Right lung (tissue), 5 donors: ENCODE data around the gene RPE. TPM values are rescaled to one million over a fixed set of nuclear protein-coding genes. Genes with fewer than 3 reads are reported as not detected.

Experiments used
- DNase-seq, 2 donors: peaks; one replicate each; pipeline ENCODE4 v3.0.0-alpha.2; 2013
- polyA plus RNA-seq, 5 donors: library from polyadenylated mRNA; unstranded; fragments of 120-200 nt; gene quantifications; one replicate each; pipeline versions ENCODE4 v1.2.1 to v1.2.3, GENCODE V29; 2013; ENCODE audit warnings: inconsistent platforms in 1 of 5, low replicate concordance in 1 of 5; ENCODE audit not compliant: insufficient read length in 5 of 5, insufficient read depth in 1 of 5

Gene RPE
- polyA plus RNA-seq, 5 donors: 44.1 to 65.4 (median 60.5) TPM

GRCh38 chr2:209993968-209994367, 8.5 kb upstream of the RPE start:
- no peak for DNase-seq

GRCh38 chr2:209998596-209998995, 3.8 kb upstream of the RPE start:
- no peak for DNase-seq

DNA sequence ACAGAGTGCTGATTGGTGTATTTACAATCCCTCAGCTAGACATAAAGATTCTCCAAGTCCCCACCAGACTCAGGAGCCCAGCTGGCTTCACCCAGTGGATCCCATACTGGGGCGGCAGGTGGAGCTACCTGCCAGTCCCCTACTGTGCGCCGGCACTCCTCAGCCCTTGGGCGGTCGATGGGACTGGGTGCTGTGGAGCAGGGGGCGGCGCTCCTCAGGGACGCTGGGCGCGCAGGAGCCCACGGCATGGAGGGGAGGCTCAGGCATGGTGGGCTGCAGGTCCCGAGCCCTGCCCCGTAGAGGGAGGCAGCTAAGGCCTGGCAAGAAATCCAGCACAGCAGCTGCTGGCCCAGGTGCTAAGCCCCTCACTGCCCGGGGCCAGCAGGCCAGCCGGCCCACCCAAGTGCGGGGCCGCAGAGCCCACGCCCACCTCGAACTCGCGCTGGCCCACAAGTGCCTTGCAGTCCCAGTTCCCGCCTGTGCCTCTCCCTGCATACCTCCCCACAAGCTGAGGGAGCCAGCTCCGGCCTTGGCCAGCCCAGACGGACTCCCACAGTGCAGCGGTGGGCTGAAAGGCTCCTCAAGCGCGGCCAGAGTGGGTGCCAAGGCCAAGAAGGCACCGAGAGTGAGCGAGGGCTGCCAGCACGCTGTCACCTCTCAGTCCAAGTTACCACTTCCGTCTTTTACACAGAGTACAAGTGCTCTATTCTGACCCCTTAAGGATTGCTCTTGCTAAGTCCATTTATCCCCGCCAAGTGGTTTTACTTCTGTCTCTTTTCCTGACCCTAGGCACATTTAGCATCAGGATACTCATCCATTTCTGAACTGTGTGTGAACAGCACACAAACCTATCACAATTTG, 1.7 kb upstream of the RPE start:
- no peak for DNase-seq

DNA sequence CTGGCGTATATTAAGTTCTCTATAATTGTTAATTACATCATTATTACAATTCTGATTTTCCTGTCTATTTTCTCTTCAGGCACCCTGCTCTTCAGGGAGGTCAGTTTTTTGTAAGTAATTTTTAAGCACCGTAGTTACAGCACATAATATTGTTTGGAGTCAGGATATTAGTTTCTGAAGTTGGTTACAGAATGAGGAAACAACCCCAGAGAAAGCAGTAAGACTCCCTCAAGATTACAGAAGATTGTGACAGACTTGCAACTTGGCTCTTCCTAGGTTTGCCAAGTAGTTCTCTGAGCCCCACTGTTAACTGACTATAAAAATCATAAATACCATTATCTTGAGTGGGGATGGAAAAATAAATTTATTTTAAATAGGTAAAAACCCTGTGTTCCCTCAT, 921 bp downstream of the RPE start:
- DNase-seq: no peak

- no peak for DNase-seq
Measured at GRCh38 chr2:210004881-210005280, 2.4 kb downstream of the RPE start.

DNA sequence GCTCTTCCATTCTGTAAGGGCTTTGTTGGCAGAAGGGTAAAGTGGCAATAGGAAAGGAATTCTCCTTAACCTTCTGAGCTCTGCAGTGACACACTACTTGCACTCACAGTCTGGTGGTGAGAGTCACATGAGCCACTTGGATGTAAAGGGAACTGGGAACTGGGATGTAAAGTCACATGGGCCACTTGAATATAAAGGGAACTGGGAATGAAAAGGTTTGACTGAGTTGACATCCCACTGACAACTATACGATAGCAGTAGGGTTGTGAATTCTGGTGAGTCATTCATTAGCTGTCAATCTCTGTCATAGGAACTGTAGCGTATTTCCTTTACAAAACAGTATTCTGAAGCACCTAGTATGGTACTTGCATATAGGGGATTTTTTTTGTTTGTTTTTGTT, 5.5 kb downstream of the RPE start:
- no peak for DNase-seq

- no peak for DNase-seq
Measured at GRCh38 chr2:210009126-210009525, 6.7 kb downstream of the RPE start.

- DNase-seq: no peak
Measured at GRCh38 chr2:210009896-210010295, 7.5 kb downstream of the RPE start.

DNA sequence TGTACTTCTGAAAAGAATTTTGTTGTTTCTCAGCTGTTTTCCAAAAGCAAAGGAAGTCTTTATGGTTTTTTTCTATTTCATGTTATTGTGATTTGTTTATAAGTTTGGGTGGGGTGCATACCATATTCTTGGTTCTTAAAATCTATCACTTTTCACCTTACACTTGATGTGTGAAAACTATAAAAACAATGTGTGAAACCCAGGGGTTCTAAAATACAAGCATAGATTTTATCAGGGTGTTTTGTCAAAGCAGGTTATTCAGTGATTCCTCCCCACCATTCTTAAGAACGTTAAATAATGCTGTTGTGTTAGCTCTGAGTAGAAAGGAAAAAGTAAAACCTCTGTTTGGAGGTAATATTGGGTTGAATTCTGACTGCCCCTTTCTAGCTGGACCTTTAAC, 17.7 kb downstream of the RPE start:
- DNase-seq: no peak

DNA sequence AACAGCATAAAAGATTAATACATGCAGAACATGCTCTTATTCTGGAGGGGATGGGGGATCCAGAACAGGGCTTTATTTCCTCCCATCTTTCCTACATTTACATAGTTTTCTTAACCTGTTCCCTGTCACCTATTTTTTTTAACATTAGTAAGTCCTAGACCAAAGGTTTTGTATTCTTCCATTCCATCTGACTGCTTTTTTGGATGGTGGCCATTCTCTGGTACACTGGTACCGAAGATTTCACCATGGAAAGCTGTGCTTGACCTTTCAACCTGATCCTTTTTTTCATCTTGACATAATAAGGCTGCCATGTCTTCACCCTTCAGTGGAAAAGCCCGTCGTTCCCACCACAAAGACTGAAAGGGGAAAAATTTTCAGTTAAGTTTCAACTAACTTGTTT, 20.4 kb downstream of the RPE start:
- no peak for DNase-seq

- no peak for DNase-seq
Measured at GRCh38 chr2:210027608-210028007, 25.2 kb downstream of the RPE start.

- no peak for DNase-seq
Measured at GRCh38 chr2:210028178-210028577, 25.7 kb downstream of the RPE start.

DNA sequence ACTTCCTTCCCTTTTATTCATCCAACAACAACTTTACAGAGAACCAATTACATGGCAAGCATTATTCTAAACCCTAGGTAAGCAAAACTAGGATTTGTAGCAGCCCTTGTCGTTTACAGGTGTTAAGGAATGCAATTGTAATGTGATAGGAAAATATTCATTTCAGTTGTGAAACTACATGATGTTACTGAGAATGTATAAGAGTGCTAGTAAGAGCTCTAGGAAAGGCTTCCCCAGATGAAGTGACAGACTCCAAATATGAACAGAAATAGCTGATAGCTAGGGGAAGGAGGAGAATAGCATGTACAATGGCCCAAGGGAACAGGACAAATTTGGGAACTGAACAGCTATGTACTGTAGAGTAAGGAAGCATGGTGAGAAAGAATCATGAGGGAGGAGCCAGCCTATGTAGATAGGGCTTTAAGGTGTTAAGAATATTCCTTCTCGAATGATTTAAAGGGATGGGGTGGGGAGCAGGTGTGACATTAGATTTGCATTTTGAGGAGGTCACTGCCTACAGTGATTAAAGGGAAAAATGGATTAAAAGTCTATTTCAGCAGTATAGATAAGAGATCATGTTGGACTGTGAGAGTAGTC, 31.7 kb downstream of the RPE start:
- no peak for DNase-seq

GRCh38 chr2:210035679-210036078, 33.2 kb downstream of the RPE start:
- no peak for DNase-seq

- no peak for DNase-seq
Measured at GRCh38 chr2:210038078-210038477, 35.6 kb downstream of the RPE start.

DNA sequence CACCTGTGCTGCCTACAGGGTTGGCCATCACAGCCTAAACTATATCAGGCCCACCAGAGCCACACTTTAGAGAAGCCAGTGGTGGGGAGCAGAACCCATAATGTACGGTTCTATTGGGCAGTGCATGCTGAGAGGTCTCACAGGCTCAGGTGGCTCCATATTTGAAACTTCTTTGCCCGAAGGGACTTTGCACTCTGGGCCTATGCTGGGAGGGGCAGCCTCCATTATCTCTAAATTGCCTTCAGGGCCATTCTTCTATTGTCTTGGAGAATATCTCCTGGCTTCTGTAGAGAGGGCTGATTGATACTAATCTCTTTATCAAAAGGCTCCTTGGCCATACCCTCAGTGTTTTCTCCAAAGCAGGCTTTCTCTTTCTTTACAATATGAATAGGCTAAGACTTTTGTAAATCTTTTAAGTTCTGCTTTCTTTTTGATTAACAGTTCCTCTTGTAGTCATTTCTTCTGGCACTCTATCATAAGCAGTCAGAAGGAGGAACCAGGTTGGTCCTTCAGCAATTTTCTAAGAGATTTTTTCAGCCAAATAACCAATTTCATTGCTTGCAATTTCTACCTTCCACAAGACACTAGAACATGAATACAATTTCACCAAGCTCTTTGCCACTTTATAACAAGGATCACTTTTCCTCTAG, 44.5 kb downstream of the RPE start:
- DNase-seq: no peak

DNA sequence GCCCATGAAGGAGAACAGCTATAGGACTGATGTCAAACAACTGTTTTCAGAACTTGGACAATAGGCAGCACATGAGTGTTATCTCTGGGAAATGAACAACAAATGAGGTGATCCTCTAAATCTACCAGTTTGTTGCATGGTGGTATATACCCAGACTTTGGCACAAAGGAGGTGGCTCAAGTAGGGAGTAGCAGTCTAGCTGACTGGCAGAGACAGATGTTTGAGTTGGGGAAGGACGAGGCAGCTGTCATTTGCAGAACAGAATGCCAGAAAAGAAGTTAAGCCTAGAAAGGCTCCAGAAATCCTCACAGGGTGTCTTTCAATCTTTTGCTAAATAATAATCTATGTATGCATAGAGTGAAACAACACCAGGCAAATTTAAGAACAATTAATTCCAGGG, 47.4 kb downstream of the RPE start:
- peak in 1 of 2 donors; percentile 5 for DNase-seq

DNA sequence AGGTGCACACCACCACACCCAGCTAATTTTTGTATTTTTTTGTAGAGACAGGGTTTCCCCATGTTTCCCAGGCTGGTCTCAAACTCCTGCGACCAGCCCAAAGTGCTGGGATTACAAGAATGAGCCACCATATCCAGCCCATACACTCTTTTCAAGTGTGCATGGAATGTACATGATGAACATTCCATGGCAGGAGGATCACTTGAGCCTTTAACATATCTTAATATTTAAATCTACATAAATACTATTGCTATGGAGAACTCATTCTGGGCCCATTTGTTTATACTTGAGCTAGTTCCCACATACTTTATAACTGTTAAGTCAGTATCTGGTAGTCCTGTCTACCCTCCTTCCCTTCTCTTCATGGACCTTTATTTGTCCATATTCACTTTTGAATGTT, 48.4 kb downstream of the RPE start:
- no peak for DNase-seq

DNA sequence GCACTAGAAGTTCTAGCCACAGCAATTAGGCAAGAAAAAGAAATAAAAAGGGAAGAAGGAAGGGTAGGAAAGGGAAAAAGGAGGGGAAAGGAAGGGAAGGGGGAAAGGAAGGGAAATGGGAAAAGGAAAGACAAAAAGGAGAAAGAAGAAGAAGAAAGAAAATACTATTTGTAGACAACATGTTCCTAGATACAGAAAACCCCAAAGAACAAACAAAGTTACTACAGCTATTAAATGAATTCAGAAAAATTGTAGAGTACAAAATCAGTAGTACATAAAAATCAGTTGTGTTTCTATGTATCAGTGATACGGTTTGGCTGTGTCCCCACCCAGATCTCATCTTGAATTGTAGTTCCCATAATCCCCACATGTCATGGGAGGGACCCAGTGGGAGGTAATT, 52.3 kb downstream of the RPE start:
- no peak for DNase-seq

GRCh38 chr2:210055825-210056224, 53.4 kb downstream of the RPE start:
- DNase-seq: no peak

GRCh38 chr2:210063306-210063705, 60.9 kb downstream of the RPE start:
- DNase-seq: no peak
